SK-N-SH treated with all-trans-retinoic acid at 6 μM for 48 hours (cell line): ENCODE measurements around the gene NUMA1.

Experiments
- ATAC-seq: fragments of 200-7000 bp; cut with Tn5 transposase; 3 replicates; pipeline ENCODE4 v1.9.1; 2020; ENCODE audit warnings: mild to moderate bottlenecking, moderate library complexity
- ARNTL ChIP-seq: fragments of 450-650 bp; formaldehyde crosslinking; IDR thresholded peaks from 2 replicates; pipeline ENCODE4 v1.5.0; 2020; ENCODE audit warnings: low read depth, mild to moderate bottlenecking, moderate library complexity, borderline replicate concordance
- BACH2 ChIP-seq: fragments of 250-450 bp; sonication (Bioruptor Pico); IDR thresholded peaks from 2 replicates; pipeline ENCODE4 v1.9.0; 2021; ENCODE audit warnings: mild to moderate bottlenecking, borderline replicate concordance
- CSDC2 ChIP-seq: fragments of 250-450 bp; sonication (Bioruptor Pico); IDR thresholded peaks from 2 replicates; pipeline ENCODE4 v1.5.0; 2020; ENCODE audit warnings: mild to moderate bottlenecking, moderate library complexity
- CSRNP3 ChIP-seq: fragments of 250-450 bp; sonication (Bioruptor Pico); IDR thresholded peaks from 2 replicates; pipeline ENCODE4 v1.5.1; 2021; ENCODE audit warnings: mild to moderate bottlenecking, moderate library complexity
- GLIS3 ChIP-seq: fragments of 250-450 bp; sonication (Bioruptor Pico); IDR thresholded peaks from 2 replicates; pipeline ENCODE4 v1.5.0; 2020; ENCODE audit warnings: mild to moderate bottlenecking, moderate library complexity
- ISL1 ChIP-seq: fragments of 250-450 bp; sonication (Bioruptor Pico); IDR thresholded peaks from 2 replicates; pipeline ENCODE4 v2.1.2; 2022; ENCODE audit warnings: mild to moderate bottlenecking, moderate library complexity
- OSR1 ChIP-seq: fragments of 250-450 bp; sonication (Bioruptor Pico); IDR thresholded peaks from 2 replicates; pipeline ENCODE4 v1.8.0; 2022; ENCODE audit warnings: moderate library complexity, mild to moderate bottlenecking, inconsistent platforms
- PPARA ChIP-seq: fragments of 250-450 bp; sonication (Bioruptor Pico); IDR thresholded peaks from 2 replicates; pipeline ENCODE4 v1.5.0; 2020; ENCODE audit warnings: mild to moderate bottlenecking, borderline replicate concordance
- SNAI2 ChIP-seq: fragments of 250-450 bp; sonication (Bioruptor Pico); IDR thresholded peaks from 2 replicates; pipeline ENCODE4 v1.5.0; 2020; ENCODE audit warnings: mild to moderate bottlenecking, moderate library complexity
- TCF4 ChIP-seq: fragments of 250-450 bp; sonication (Bioruptor Pico); IDR thresholded peaks from 2 replicates; pipeline ENCODE4 v1.8.0; 2021; ENCODE audit warnings: mild to moderate bottlenecking, moderate library complexity, borderline replicate concordance
- TOX ChIP-seq: fragments of 250-450 bp; sonication (Bioruptor Pico); IDR thresholded peaks from 2 replicates; pipeline ENCODE4 v1.8.0; 2021; ENCODE audit warnings: mild to moderate bottlenecking, moderate library complexity, borderline replicate concordance
- ZC3H10 ChIP-seq: fragments of 250-450 bp; sonication (Bioruptor Pico); IDR thresholded peaks from 2 replicates; pipeline ENCODE4 v1.5.1; 2021; ENCODE audit warnings: mild to moderate bottlenecking, moderate library complexity
- ZNF565 ChIP-seq: fragments of 450-650 bp; formaldehyde crosslinking; conservative IDR thresholded peaks from 2 replicates; pipeline ENCODE4 v1.5.0; 2020; ENCODE audit warnings: low read depth, mild to moderate bottlenecking, moderate library complexity
- ZNF70 ChIP-seq: fragments of 450-650 bp; formaldehyde crosslinking; IDR thresholded peaks from 2 replicates; pipeline ENCODE4 v1.5.0; 2020; ENCODE audit warnings: mild to moderate bottlenecking, moderate library complexity
- ZNF8 ChIP-seq: fragments of 450-650 bp; formaldehyde crosslinking; IDR thresholded peaks from 2 replicates; pipeline ENCODE4 v1.5.0; 2020; ENCODE audit warnings: mild to moderate bottlenecking, moderate library complexity
- TF ChIP-seq, protein P1 (sequence below): fragments of 250-450 bp; sonication (Bioruptor Pico); IDR thresholded peaks from 2 replicates; pipeline ENCODE4 v1.5.1; 2020; ENCODE audit warnings: low read depth, mild to moderate bottlenecking, moderate library complexity
- TF ChIP-seq, protein P2 (sequence below): fragments of 250-450 bp; sonication (Bioruptor Pico); IDR thresholded peaks from 2 replicates; pipeline ENCODE4 v1.8.0; 2020; ENCODE audit warnings: mild to moderate bottlenecking, moderate library complexity, borderline replicate concordance

The NUMA1 gene

DNA sequence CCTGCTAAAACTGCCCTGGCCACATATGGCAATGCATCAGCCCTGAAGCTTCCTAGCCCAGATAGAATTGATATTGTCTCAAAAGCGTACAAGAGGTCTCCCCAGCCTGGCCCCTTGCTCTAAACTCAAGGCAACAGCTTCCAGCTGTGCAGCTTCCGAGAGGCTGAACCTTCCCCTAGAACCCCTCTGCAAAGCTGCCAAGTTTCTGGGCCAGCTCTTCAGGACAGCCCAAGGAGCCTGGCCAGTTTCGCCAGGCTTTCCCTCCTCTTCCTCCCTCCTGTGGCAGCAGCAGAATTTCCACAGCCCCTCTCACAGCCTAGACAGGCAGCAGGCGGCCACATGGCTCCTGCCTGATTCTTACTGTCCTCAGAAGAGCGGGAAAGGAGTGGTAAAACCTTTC lies 34.5 kb downstream of the NUMA1 start (continued):
- TF ChIP-seq PPARA (no peak), ZNF70 (CRISPR knock-in tag) (no peak), BACH2 (CRISPR knock-in tag) (no peak)
- TF ChIP-seq, all 23 proteins: peak for 0

DNA sequence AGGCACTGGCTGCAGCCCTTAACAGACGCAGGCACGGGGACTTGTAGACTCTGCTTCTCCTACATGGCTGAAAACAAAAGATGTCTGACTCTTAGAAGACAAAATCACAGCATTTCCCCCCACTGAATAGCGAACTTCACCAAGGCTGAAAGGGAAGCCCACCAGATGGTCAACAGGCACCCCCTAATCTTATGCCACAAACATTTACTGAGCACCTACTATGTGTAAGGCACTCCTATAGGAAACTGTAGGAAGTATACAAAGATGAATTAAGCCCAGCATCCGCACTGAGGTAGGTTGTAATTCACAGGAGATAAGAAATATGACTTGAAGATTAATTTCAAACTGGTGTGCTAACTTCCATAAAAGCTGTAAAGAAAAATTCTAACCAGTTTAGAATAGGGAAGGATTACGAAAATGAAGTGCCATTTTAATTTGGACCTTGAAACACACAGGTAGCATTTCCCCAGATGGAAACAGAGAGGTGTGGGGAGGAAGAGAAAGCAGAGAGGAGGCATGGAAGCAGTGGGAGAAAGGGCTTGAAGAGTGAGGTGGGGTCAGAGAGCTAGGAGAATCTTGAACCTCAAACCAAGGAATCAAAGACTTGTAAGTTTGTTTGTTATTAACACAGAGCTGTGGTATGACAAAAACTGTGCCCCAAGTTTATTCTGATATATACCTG lies 38.1 kb downstream of the NUMA1 start:
- TF ChIP-seq ZNF565 (CRISPR knock-in tag) (no peak), SNAI2 (no peak), GLIS3 (CRISPR knock-in tag) (no peak), TOX (CRISPR knock-in tag) (no peak), CSRNP3 (CRISPR knock-in tag) (no peak), ISL1 (CRISPR knock-in tag) (no peak)
- TF ChIP-seq, protein P1, sequence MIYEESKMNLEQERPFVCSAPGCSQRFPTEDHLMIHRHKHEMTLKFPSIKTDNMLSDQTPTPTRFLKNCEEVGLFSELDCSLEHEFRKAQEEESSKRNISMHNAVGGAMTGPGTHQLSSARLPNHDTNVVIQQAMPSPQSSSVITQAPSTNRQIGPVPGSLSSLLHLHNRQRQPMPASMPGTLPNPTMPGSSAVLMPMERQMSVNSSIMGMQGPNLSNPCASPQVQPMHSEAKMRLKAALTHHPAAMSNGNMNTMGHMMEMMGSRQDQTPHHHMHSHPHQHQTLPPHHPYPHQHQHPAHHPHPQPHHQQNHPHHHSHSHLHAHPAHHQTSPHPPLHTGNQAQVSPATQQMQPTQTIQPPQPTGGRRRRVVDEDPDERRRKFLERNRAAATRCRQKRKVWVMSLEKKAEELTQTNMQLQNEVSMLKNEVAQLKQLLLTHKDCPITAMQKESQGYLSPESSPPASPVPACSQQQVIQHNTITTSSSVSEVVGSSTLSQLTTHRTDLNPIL: no peak
- peak; percentile 9; the same call in 2 of the 3 replicates for ATAC-seq

- TF ChIP-seq ZNF565 (CRISPR knock-in tag): no peak
- TF ChIP-seq, protein P1: no peak
- no peak for TF ChIP-seq ZNF8 (CRISPR knock-in tag)
- TF ChIP-seq CSRNP3 (CRISPR knock-in tag): no peak
- no peak for TF ChIP-seq PPARA
- 0 out of 2 replicates have a peak, but pooled peaks have one; percentile 31 for TF ChIP-seq TCF4 (CRISPR knock-in tag)
- 0 out of 2 replicates have a peak, but pooled peaks have one; percentile 22 for TF ChIP-seq SNAI2
- ATAC-seq: peak; percentile 86
These were observed 38.8 kb downstream of the NUMA1 start for GRCh38 chr11:72041364-72042063.

DNA sequence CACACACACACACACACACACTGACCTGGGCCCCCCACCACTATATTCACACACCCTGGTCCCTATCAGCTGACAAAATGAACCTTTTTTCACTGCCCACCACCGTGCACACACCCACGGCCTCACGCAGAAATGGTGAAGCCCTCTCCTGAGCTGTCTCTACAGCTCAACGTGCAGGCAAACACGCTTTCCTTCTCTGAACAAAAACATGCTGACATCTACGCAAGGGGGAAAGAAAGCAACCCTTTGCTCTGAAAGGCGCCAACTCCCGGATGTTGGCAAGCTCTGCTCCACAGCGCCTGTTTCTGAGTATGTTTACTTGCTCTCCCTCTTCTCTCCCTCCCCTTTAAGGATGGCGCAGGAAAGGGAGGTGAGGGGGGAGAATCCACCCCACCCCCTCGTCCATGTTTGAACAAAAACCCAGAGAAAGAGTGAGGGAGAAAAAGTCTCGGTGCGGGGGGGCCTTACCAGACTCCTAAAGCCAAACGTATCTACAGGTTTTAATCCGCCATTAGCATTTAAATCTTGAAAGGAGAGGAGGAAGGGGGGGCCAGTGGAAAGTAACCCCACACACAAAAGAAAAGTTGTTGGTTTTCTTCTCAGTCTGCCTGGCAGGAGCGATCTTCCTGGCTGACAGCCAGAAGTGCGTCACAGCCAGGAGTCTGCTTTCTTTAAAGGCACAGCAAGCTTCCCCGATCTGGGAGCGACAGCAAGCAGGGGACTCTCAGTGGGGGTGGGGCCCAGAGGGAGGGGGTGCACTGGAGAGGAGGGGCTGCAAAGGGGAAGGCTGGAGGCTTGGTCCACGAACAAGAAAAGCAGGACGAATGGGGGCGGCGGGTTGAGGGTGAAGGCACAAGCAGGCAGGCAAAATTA lies 39.6 kb downstream of the NUMA1 start:
- 0 out of 2 replicates have a peak, but pooled peaks have one; percentile 24 for TF ChIP-seq TCF4 (CRISPR knock-in tag)
- TF ChIP-seq ZC3H10 (CRISPR knock-in tag): no peak
- TF ChIP-seq, protein P2, sequence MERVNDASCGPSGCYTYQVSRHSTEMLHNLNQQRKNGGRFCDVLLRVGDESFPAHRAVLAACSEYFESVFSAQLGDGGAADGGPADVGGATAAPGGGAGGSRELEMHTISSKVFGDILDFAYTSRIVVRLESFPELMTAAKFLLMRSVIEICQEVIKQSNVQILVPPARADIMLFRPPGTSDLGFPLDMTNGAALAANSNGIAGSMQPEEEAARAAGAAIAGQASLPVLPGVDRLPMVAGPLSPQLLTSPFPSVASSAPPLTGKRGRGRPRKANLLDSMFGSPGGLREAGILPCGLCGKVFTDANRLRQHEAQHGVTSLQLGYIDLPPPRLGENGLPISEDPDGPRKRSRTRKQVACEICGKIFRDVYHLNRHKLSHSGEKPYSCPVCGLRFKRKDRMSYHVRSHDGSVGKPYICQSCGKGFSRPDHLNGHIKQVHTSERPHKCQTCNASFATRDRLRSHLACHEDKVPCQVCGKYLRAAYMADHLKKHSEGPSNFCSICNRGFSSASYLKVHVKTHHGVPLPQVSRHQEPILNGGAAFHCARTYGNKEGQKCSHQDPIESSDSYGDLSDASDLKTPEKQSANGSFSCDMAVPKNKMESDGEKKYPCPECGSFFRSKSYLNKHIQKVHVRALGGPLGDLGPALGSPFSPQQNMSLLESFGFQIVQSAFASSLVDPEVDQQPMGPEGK (CRISPR knock-in tag): peak; percentile 97
- ATAC-seq: peak; percentile 64

- no peak for ATAC-seq
- no peak for TF ChIP-seq ARNTL (CRISPR knock-in tag)
- TF ChIP-seq CSDC2 (CRISPR knock-in tag): no peak
- no peak for TF ChIP-seq OSR1 (CRISPR knock-in tag)
- TF ChIP-seq, all 23 proteins: peak for 0
These were observed 40.4 kb downstream of the NUMA1 start for GRCh38 chr11:72039856-72040401.
